NCI-H748 treated with DMSO at 0.1 percent for 48 hours (cell line): Measurements from ENCODE around the gene SLC6A9.
A peak's percentile ranks its signal among the peaks of the same experiment; 100 is the strongest.

Source experiments
- DNase-seq: peaks from one replicate; lab custom pipeline; 2025; lab: John Stamatoyannopoulos, UW

SLC6A9 gene

DNA sequence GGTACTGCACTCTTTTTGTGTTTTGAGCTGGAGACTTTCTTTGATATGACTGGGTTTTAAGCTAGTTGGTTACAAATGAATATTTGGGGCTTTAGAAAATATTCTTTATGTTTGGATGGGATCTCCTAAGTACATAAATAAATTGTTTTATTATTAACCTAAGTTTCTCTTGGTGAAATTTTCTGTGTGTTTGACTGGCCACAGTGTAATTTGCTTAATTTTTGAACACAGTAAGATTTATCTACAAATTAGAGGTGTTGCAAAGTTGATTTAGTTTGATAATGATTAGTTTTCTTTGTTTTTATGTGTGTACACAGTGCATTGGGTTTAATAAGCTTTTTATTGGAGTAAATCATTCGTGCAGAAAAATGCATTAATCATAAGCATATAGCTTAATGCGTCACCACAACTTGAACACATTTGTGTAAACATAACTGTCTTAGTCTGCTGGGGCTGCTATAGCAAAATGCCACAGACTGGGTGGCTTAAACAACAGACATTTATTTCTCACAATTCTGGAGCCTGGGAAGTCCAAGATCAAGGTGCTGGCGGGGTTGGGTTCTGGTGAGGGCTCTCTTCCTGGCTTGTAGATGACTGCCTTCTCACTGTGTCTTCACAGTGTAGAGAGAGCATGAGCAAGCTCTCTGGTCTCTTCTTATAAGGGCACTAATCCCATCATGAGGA lies 17.4 kb upstream of the SLC6A9 start:
- DNase-seq: no peak

DNA sequence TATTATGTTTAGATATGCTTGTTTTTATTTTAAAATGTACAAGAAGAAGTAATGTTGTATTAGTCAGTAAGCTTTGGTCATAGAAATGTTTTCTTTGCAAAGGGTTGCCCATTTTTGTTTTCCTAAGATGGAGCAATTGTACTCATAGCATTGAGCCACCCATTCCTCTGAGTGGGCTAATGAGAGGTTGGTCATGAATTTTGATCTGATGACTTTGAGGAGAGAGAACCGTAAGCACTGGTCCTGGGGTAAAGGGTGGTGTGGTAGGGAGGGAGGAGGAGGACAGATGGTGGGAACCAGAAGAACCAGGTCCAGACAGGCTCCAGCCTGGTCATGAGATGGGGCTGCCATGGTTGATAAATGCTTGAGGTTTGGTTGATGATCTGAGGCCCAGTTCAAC lies 15.9 kb upstream of the SLC6A9 start:
- no peak for DNase-seq

DNA sequence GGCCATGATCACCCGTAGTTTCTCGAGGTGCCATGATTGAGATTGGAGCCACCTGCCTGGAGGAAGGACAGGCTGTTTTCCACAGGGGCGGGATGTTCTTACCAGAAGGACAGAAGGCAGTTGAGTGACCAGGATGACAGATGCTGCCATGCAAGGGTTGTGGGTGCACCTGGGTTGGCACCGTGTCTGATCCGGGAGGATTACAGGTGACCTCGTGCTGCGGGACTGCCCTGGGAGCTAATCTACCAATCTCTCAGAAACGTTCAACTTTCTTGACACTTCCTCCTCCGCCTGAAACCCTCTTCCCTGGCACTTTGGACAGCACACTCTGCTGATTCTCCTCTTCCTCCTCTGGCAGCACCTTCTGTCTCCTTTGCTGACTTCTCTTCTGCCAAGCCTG lies 13.8 kb upstream of the SLC6A9 start:
- DNase-seq: no peak

DNA sequence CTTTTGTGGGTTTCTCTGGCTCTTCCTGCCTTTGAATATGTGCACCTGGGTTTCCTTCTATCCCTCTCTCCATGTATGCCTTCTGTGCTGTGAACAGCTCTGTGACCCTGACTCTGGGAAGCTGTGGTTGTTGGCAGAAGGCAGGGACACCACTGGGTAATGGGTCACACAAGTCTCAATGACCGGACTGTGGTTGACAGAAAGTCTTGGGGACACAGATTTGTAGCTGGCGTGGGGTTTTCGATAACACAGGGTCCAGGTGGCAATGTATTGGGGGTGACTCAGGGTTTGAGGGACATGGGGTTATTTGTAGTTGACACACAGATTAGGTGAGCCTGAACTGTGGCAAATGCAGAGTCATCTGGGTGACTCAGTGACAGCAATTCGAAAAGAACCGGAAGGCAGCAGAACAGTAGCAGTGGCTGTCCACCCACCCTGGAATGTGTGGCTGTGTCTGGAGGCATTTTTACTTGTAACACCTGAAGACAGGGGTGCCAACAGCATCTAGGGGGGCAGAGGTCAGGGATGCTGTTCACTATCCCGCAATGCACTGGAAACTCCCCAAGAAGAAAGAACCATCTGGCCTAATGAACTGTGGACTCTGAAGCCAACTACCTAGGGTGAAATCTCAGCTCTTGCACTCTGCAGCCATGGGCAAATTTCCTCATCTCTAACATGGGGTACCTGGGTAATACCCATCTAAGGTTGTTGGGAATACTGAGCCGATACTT lies 13.0 kb upstream of the SLC6A9 start:
- no peak for DNase-seq

DNA sequence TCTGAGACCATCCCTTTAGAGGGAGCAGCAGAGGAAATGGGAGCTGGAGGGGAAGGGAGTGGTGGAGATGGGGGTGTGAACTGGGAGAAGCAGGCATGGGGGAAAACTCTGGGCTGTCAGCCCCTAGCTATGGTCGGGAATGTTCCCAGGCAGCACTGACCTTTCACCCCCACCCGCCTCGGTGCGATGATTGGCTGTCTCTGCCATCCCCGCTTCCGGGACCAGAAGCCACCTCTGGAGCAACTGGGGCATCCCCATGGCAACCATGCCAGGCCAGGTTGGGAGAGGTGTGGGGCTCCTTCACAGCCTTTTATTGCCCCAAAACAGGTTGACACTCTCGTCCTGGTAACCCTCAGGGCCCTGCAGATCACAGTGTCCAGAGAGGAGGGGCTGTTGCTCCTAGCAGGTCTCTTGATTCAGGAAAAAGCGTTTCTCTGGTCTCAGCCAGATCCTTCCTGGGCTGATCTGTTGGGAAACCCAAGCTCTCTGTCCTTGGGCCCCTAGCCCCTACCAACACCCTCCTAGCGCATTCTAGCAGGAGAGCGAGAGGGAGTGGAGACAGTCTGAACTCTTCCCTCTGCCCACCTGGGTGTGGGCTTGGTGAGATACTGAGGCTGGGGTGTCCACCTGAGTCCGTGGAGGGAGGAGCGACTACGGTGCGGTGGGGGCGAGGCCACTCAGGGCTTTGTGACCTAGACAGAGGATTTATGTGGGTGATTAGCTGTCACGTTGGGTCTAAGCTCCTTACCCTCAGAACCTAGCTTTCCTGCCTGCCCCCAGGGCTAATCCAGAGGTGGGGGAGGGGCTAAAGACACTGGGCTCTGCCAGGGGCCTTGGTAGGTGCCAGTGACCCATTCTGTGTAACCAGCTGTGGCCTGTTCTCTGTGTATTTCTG lies 12.2 kb upstream of the SLC6A9 start:
- no peak for DNase-seq

DNA sequence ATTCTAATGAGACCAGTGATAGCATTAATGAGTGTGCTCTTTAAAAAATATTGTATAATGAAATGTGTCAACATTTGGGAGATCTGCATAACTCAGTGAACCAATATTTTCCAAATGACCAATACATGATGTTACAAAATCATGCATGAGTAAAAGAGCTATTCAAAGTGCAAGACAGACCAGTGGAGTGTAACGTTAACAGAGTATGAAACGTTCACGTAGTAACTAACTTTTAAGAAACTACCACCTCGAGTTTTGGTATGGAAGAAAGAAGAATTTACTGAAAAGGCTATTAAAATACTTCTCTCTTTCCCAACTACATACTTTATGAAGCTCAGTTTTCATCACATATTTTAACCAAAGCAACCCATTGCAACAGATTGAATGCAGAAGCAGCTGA lies 9.6 kb upstream of the SLC6A9 start:
- no peak for DNase-seq

DNA sequence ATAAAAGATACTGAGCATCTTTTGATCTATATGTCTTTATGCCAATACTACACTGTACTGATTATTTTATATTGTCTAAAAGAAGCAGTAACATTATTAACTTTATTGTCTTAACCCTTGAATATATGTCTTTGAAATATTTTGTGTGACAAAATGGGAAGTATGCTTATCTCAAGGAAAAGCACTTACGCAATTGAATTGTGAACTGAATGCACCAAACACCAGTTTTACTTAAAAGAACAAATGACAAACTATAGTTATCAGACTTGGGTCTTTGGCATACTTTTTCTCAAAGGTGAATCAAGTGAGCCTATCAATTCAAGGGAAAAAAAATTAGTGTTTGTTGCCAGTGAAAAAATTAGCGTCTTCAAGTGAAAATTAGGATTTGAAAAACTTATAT lies 9.2 kb upstream of the SLC6A9 start:
- no peak for DNase-seq

DNA sequence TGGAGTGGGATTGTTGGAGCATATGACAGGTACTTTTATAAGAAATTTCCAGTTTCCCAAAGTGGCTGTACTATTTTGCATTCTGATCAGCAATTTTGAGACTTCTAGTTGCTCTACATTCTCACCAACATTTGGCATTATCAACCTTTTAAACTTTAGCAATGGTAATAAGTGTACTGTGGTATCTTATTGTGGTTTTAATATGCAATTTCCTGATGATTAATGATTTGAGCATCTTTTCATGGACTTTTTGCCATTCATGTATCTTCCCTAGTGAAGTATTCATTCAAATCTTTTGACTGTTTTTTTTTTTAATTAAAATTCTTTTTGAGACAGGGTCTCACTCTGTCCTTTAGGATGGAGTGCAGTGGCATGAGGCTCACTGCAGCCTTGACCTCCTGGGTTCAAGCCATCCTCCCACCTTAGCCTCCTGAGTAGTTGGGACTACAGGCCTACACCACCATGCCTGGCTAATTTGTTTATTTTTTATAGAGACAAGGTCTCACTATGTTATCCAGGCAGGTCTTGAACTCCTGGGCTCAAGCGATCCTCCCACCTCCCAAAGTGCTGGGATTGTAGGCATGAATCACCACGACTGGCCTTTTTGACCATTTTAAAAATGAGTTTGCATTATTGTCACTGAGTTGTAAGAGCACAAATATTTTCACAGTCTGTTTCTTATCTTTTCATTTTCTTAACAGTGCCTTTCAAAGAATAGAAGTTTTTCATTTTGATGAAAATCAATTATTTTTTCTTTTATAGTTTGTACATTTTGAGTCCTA lies 7.8 kb upstream of the SLC6A9 start:
- no peak for DNase-seq

DNA sequence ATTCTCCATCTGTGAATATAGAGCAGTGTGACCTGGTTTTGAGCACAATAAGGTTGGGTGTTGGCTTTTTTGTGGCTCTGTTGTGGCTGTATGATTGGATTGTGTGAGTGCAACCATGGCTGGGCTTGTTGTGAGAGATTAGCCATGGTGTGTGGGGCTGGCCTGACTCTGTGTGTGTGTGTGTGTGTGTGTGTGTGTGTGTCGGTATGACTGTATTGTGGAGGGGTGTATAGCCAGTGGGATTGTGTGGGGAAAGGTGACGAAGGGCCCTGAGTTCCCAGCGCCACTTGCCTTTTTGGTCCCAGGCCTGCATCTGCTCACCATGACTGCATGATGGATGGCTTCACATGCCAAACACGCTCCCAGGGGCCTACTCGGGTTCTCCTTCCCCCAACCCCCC lies 5.9 kb upstream of the SLC6A9 start:
- DNase-seq: no peak

DNA sequence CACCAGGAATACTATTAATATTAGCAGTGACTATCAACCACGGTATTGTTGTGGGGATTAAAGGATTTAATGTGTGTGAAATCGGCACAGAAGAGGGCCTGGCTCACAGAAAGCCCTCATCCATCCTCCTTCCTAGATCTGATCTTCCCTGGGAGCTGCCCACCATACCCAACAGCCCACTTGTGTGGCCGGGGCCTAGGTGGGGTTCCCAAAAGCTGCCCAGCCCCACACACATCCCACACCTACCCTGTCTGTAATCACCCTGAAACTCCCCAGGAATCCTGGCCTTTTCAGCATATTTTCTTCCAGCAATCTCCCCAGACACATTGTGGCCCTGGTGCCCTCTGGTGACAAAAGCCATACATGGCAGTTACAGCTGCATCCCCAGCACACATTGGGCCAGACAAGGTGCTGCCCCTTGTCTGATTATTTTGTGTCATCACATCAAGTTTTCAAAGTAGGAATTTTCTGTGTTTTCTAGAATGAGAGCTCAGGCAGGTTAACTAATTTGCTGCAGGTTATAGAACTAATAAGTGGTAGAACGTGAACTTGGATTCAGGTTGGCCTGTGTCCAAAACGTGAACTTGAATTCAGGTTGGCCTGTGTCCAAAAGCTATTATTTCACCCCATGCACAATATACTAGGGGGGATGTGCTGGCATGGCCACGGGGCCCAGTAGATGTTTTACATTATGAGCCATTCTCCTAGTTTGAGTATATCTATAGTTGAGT lies 5.3 kb upstream of the SLC6A9 start:
- DNase-seq: peak; percentile 83

DNA sequence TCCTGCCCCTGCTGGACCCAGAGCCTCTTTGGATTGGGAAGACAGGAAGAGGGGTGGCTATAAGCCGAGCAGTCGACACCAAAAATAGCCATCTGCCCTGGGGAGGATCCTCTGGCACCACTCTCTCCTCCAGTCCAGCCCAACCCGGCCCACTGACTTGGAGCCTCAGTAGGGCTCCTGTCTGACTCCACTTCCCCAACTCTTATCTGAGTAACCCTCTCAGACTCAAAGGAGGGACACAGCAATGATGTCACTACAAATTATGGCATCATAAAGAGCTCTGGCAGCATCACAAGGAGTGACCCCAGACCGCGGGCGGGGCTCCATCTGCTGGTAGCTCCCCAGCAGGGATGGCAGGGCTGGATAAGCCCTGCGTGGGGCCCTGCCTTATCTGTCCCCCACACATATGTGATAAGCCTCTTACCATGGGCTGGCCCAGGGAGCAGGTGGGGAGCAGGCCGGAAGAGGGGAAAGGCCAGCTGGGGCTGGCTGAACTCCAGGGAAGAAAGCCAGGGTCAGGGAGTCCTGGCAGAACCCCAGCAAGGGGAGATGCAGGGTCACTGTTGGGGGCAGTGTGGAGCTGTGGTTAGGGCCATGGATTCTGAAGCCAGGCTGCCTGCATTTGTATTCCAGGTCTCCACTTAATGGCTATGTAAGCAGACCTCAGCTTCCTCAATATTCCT lies 4.6 kb upstream of the SLC6A9 start:
- DNase-seq: no peak

DNA sequence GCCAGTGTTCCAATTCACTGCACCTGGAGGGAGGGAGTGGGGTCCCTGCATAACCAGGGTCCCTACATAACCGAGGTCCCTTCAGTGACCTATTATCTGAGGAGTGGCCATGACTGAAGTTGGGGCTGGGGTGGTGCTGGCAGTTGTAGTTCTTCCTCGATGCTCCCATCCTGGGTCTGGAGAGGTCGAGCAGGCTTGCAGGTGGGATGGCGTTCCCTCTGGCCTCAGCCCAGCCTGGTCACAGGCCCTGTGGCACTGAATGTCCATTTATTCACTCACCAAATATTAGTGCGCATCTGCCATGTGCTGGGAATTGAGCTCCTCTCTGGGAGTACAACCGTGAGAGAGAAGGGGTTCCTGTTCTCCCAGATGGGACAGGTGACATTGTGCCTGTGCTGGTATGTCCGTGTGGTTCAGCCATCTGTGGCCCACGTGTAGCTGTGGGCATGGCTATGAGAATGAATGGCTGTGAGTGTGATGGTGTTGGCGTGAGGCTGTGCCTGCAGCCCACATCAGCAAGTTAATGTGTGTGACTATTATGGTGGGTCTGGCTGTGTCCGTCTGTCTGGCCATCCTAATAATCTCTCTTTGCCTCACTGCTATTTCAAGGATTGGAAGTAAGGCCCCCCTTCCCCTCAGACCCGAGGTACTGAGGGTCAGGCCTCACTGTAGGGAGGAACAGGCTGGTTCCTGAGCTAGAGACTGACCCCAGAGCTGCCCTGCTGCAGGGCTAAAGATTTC lies 3.9 kb upstream of the SLC6A9 start:
- DNase-seq: no peak

DNA sequence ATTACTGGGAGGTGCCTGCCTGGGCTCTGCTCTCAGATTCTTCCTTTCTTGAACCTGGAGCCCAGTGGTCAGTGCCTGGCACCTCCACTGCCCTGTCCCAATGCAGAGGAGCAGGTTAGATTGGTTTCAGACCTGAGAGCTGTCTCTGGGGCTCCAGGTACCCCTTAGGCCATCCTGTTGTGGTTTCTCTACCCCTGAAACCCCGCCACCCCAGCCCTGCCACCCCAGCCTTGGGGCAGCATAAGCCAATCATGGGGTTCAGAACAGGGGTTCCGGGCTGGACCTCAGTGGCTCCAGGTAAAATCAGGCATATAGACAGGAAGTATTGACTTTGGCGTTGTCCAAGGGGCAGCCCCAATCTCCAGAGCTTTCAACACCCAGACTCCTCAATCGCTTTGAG lies 3.2 kb upstream of the SLC6A9 start:
- DNase-seq: no peak

DNA sequence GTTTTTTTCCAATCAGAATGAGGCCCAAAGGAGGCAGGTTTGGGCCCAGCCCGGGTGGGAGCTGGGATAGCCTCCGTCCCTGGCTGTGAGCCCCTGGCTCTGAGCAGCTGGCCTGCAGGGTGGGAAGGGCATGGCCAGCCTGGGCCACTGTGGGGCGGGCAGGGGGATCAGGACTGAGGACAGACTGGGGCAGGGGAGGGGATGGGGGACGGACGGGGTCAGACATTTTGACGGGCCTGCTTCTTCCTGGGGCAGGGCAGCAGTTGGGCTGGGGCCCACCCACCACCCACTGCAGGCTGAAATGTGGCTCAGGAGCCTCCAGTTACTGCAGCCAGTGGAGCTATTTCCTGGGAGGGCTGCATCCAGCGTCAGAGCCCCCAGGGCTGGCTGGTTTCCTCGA lies 2.5 kb upstream of the SLC6A9 start:
- DNase-seq: no peak

DNA sequence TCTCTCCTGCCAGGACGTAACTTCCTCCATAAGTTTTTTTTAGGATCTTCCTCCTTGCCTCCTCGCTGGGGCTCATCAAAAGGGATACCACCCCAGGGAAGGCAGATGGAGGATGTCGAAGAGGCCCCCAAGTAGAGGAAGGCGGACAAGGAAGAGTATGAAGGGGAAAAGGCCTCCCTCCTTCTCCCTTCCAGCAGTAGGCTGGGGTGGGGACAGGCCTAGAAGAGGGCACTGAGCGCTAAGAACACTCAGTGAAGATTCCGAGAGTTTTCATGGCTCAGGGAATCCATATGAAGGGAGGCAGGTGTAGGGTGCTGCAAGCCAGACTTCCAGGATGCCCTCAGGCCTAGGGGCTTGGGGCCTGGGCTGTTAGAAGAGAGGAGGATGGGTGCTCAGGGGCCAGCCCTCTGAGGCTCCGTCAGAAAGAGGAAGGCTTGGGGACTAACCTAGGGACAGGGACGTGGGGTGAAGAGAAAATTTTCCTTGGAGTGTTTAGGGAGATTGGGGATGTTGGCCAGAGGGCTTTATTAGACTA lies 1.8 kb upstream of the SLC6A9 start:
- DNase-seq: no peak

DNA sequence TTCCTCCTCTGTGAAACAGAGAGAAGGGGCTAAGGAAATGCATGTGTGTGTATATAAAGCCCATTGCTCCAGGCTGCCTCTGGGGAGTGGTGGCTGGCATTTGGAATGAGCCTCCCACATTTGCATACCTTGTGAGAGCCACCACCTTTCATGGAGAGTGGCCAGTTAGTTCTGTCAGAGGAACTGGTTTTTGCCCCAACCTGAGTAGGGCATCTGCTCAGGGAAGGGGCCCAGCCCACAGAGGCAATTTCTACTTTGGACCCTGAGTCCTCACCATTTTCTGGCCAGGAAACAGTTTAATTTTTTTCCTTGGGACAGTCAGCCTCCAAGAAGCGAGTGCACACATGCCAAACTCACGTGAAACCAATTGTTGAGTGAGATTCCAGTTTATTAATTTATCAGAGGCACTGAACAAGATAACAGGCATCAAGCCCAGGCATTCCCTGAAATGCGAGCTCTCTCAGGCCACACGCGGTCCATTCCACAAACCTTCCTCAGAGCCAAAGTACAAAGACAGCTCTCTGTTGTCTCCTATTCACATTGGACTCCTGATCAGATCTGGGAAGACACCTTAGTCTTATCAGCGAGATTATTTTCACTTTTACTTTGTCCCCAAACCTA lies 1.0 kb upstream of the SLC6A9 start:
- no peak for DNase-seq

DNA sequence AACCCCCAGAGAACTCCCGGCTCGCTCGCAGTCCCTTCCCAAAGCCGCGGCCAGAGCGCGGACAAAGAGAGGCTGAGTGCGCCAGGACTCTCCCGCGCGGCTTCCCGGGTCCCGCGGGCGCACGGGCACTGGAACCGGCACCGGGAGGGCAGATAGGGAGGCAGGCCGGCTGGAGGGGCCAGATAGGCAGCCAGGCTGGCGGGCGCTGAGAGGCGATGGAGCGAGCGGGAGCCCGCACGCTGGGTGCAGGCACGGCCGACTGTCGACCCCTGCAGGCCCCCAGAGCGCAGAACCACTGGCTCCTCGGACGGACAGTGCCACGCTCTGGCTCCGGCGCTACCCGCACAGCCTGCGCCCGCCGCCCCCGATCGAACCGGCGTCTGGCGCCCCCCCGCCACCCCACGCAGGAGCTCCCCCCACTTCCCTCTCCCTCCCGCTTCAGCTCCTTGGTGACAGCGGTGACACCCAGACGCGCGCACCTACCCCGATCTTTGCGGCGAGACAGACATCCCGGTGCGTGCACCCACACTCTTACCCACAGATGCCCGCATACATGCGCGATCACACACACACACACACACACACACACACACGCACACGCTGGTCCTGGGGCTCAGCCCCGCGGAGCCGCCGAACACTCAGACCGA lies 534 bp downstream of the SLC6A9 start:
- peak; percentile 54 for DNase-seq

DNA sequence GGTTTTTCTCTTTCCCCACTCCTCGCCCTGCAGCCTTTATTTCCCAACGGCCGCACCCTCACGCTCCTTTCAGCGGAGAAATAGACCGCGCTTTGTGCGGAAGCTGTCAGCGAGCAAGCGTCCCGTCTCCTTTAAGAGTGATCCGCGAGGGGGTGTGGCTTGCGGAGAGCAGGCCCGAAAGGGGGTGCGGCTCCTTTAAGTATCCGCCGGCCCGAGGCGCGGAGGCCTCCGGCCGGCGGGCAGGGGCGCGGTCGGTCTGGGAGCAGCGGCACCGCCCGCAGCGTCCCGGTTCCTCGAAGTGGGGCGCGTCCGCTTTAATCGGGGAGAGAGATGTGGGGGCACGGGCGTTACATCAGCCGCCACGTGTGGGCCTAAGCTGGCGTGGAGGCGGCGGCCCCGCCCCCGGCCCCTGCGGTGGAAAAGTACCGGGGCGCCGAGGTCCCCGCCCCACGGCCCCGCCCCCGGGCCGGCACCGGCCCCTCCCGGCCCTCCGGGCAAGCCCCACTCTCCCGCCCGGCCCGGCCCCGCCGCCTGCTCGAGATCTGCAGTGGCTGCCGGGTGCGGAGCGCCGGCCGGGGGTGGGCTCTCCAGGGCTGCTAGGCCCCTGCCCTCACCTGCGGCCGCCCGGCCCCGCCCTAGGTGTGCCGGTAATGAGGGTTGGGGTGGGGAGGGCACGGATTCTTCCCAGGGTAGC lies 1.2 kb downstream of the SLC6A9 start:
- peak; percentile 86 for DNase-seq
